Measurements from ENCODE around the gene C1QL1. TPM values are rescaled to one million over a fixed set of nuclear protein-coding genes. Genes with fewer than 3 reads are reported as not detected.

C1QL1 gene
- total RNA-seq, 4 donors from 2014 or later: not detected

GRCh38 chr17:44920565-44920940 lies 47.5 kb downstream of the C1QL1 start:
- no peak for TF ChIP-seq CTCF (IDR thresholded peaks at IDR 0.05; ENCODE audit: low read depth)

GRCh38 chr17:44919885-44920564 lies 48.1 kb downstream of the C1QL1 start:
- TF ChIP-seq CTCF (IDR thresholded peaks at IDR 0.05; ENCODE audit: low read depth): no peak

GRCh38 chr17:44919411-44919810 lies 48.7 kb downstream of the C1QL1 start:
- no peak for TF ChIP-seq CTCF (IDR thresholded peaks at IDR 0.05; ENCODE audit: low read depth)

- no peak for TF ChIP-seq CTCF (IDR thresholded peaks at IDR 0.05; ENCODE audit: low read depth)
These were observed 50.1 kb downstream of the C1QL1 start for GRCh38 chr17:44918006-44918405.

GRCh38 chr17:44917456-44917855 lies 50.6 kb downstream of the C1QL1 start:
- no peak for TF ChIP-seq CTCF (IDR thresholded peaks at IDR 0.05; ENCODE audit: low read depth)

- TF ChIP-seq CTCF (IDR thresholded peaks at IDR 0.05; ENCODE audit: low read depth): no peak
These were observed 51.3 kb downstream of the C1QL1 start for GRCh38 chr17:44916781-44917241.

- TF ChIP-seq CTCF (IDR thresholded peaks at IDR 0.05; ENCODE audit: low read depth): no peak
These were observed 52.0 kb downstream of the C1QL1 start for GRCh38 chr17:44915862-44916780.

Data from subcutaneous adipose tissue (tissue), 4 donors.